ENCODE results near the gene TXNRD3. TPM values are rescaled to one million over a fixed set of nuclear protein-coding genes. Genes with fewer than 3 reads are reported as not detected.

The TXNRD3 gene
- polyA plus RNA-seq, 3 donors: 0.57 to 1.7 (median 0.90) TPM

- Histone ChIP-seq H3K4me3 (replicated peaks in 1 of 3; ENCODE audit: low read depth in 2 of 3, low read length in 3 of 3) (no peak overlapping the region), H3K4me2 (replicated peaks; ENCODE audit: extremely low read depth, low read length, poor library complexity, severe bottlenecking) (no peak overlapping the region), H3K27me3 (ENCODE audit: control insufficient read depth in 2 of 2, insufficient read depth in 2 of 2, low read length in 2 of 2) (peaks cover 0 to 10% of the 10 kb centered on the region in 2 donors), H4K20me1 (ENCODE audit: insufficient read depth, low read length) (no peaks in the 10 kb centered on the region), H3K36me3 (replicated peaks in 1 of 2; ENCODE audit: control insufficient read depth in 1 of 2, insufficient read depth in 2 of 2, low read length in 2 of 2) (no peaks in the 10 kb centered on the region), H3K79me2 (ENCODE audit: insufficient read depth, low read length) (no peaks in the 10 kb centered on the region), H3K27ac (ENCODE audit: low read depth in 1 of 2, low read length in 2 of 2) (no peak overlapping the region), H3K9ac (ENCODE audit: insufficient read depth, low read length, poor library complexity, severe bottlenecking) (no peak overlapping the region), H2AFZ (ENCODE audit: insufficient read depth, low read depth, low read length, poor library complexity, severe bottlenecking) (no peak overlapping the region), H3K9me3 (replicated peaks in 1 of 2; ENCODE audit: control insufficient read depth in 1 of 2, insufficient read depth in 1 of 2, low read length in 2 of 2) (peaks cover 12 to 13% of the 10 kb centered on the region in 2 donors), H3K4me1 (ENCODE audit: control insufficient read depth in 1 of 2, insufficient read depth in 2 of 2, low read length in 2 of 2) (peaks cover 0 to 1% of the 10 kb centered on the region in 2 donors)
- 82% methylated on average over 14 of the region's 19 CpGs for WGBS (ENCODE audit: insufficient coverage)
- peaks cover 11 to 37% (median 17%) of the 10 kb centered on the region in 3 donors for H3K27me3 Mint-ChIP-seq (ENCODE audit: low read depth in 3 of 3)
- H3K36me3 Mint-ChIP-seq: no peaks in the 10 kb centered on the region
- TF ChIP-seq CTCF (IDR thresholded peaks at IDR 0.05): no peak
- peaks cover under 1% of the 10 kb centered on the region for H3K4me1 Mint-ChIP-seq
- H3K27ac Mint-ChIP-seq: no peak overlapping the region
- peaks cover 7 to 19% (median 13%) of the 10 kb centered on the region in 7 donors for H3K9me3 Mint-ChIP-seq
- DNase-seq: no peak
- no peak overlapping the region for H3K4me3 Mint-ChIP-seq
- intact Hi-C loops (cut with micrococcal nuclease): no loop called here
Measured at GRCh38 chr3:126659915-126660886, 5.3 kb upstream of the TXNRD3 start.

- H4K20me1 ChIP-seq (ENCODE audit: insufficient read depth, low read length): no peaks in the 10 kb centered on the region
- no peaks in the 10 kb centered on the region for H3K79me2 ChIP-seq (ENCODE audit: insufficient read depth, low read length)
- Mint-ChIP-seq H3K9me3 (peaks cover 7 to 19% (median 13%) of the 10 kb centered on the region in 7 donors), H3K27me3 (ENCODE audit: low read depth in 3 of 3) (peaks cover 11 to 42% (median 22%) of the 10 kb centered on the region in 3 donors), H3K27ac (no peak overlapping the region), H3K4me3 (no peak overlapping the region), H3K4me1 (peaks cover 7% of the 10 kb centered on the region), H3K36me3 (no peaks in the 10 kb centered on the region)
- 95% methylated on average over 2 of the region's 3 CpGs for WGBS (ENCODE audit: insufficient coverage)
- H3K36me3 ChIP-seq (replicated peaks in 1 of 2; ENCODE audit: control insufficient read depth in 1 of 2, insufficient read depth in 2 of 2, low read length in 2 of 2): no peaks in the 10 kb centered on the region
- no peak overlapping the region for H3K4me2 ChIP-seq (replicated peaks; ENCODE audit: extremely low read depth, low read length, poor library complexity, severe bottlenecking)
- H3K4me3 ChIP-seq (replicated peaks in 1 of 3; ENCODE audit: low read depth in 2 of 3, low read length in 3 of 3): no peak overlapping the region
- peaks cover 0 to 11% of the 10 kb centered on the region in 2 donors for H3K27me3 ChIP-seq (ENCODE audit: control insufficient read depth in 2 of 2, insufficient read depth in 2 of 2, low read length in 2 of 2)
- H2AFZ ChIP-seq (ENCODE audit: insufficient read depth, low read depth, low read length, poor library complexity, severe bottlenecking): no peak overlapping the region
- peaks cover 12 to 13% of the 10 kb centered on the region in 2 donors for H3K9me3 ChIP-seq (replicated peaks in 1 of 2; ENCODE audit: control insufficient read depth in 1 of 2, insufficient read depth in 1 of 2, low read length in 2 of 2)
- intact Hi-C loops (cut with micrococcal nuclease): no loop called here
- DNase-seq: no peak
- TF ChIP-seq CTCF (IDR thresholded peaks at IDR 0.05): no peak
- H3K4me1 ChIP-seq (ENCODE audit: control insufficient read depth in 1 of 2, insufficient read depth in 2 of 2, low read length in 2 of 2): peaks cover 2 to 13% of the 10 kb centered on the region in 2 donors
- no peak overlapping the region for H3K27ac ChIP-seq (ENCODE audit: low read depth in 1 of 2, low read length in 2 of 2)
- H3K9ac ChIP-seq (ENCODE audit: insufficient read depth, low read length, poor library complexity, severe bottlenecking): no peak overlapping the region
Measured at GRCh38 chr3:126658584-126658983, 3.7 kb upstream of the TXNRD3 start.
